AG04449 (cell line): ENCODE results near the gene CNPPD1.

Experiments
- CTCF ChIA-PET: fragments of 350-600 bp; formaldehyde crosslinking; extraction: SDS; loops from one replicate; lab custom pipeline; 2021; ENCODE audit warnings: antibody characterized with exemption; lab: Yijun Ruan, JAX
- POLR2A ChIA-PET: fragments of 400-600, 350-600 bp; formaldehyde crosslinking; extraction: SDS; loops from one replicate; lab custom pipeline; 2020; ENCODE audit warnings: antibody characterized with exemption, inconsistent platforms; lab: Yijun Ruan, JAX
- DNase-seq: peaks from one replicate; pipeline ENCODE4 v3.0.0-alpha.2; 2010; ENCODE audit warnings: low read depth, low spot score
- H3K4me3 ChIP-seq: 2 replicates; pipeline ENCODE4 v1.5.1; 2011; ENCODE audit warnings: low read depth, mild to moderate bottlenecking, control low read depth, low read length
- CTCF ChIP-seq: IDR thresholded peaks from one replicate; pipeline ENCODE4 v1.5.1; 2011; ENCODE audit warnings: mild to moderate bottlenecking, moderate library complexity, low read length, control low read depth, inconsistent platforms; ENCODE audit not compliant: insufficient read depth; ENCODE audit errors: missing control alignments

CNPPD1 gene

GRCh38 chr2:219155054-219155644 lies 21.6 kb downstream of the CNPPD1 start:
- ChIA-PET CTCF (interaction anchor here (0.6 to 18.2 kb wide), 39 partner anchors 11 to 303 kb away, joined by 3 to 409 read pairs (median 4); partner anchors contain the start of genes CFAP65, CRYBA2 and IHH), POLR2A (no interaction called here)
- no peak for DNase-seq
- peak; percentile 34 for TF ChIP-seq CTCF
- H3K4me3 ChIP-seq = no peak overlapping the region

- DNase-seq = no peak
- CTCF ChIA-PET = interaction anchor here (0.6 to 18.2 kb wide), 12 partner anchors 10 to 665 kb away, joined by 3 to 409 read pairs (median 17); partner anchors contain the start of genes IHH and NHEJ1
- no peak for TF ChIP-seq CTCF
- no peak overlapping the region for H3K4me3 ChIP-seq
- POLR2A ChIA-PET = no interaction called here
Observed at GRCh38 chr2:219149667-219150066, 27.1 kb downstream of the CNPPD1 start.

GRCh38 chr2:219142329-219142728 lies 34.4 kb downstream of the CNPPD1 start:
- ChIA-PET CTCF (interaction anchor here (0.6 to 18.2 kb wide), 17 partner anchors 11 to 162 kb away, joined by 3 to 409 read pairs (median 4); partner anchors contain the start of genes IHH and NHEJ1), POLR2A (no interaction called here)
- H3K4me3 ChIP-seq = no peak overlapping the region
- peak; percentile 51 for TF ChIP-seq CTCF
- peak; percentile 46 for DNase-seq

GRCh38 chr2:219140722-219141121 lies 36.0 kb downstream of the CNPPD1 start:
- H3K4me3 ChIP-seq = no peak overlapping the region
- no peak for TF ChIP-seq CTCF
- no peak for DNase-seq
- CTCF ChIA-PET = interaction anchor here (1.5 to 5.6 kb wide), 4 partner anchors 12 to 37 kb away, joined by 4 to 33 read pairs (median 12); partner anchors contain the start of gene NHEJ1
- POLR2A ChIA-PET = no interaction called here

GRCh38 chr2:219133976-219134375 lies 42.7 kb downstream of the CNPPD1 start:
- no peak for DNase-seq

More at GRCh38 chr2:219133976-219134375, 42.7 kb downstream of the CNPPD1 start:
- no peak overlapping the region for H3K4me3 ChIP-seq
- ChIA-PET POLR2A (no interaction called here), CTCF (interaction anchor here (0.7 to 8.9 kb wide), 9 partner anchors 10 to 161 kb away, joined by 3 to 104 read pairs (median 5); no protein-coding TSS in a partner anchor)
- TF ChIP-seq CTCF = no peak
